Lower lobe of right lung (tissue), 2 donors: ENCODE measurements around the gene TXLNB. TPM values are rescaled to one million over a fixed set of nuclear protein-coding genes. Genes with fewer than 3 reads are reported as not detected.

Experiments
- ATAC-seq, 2 donors: fragments of 200-7000 bp; cut with Tn5 transposase; one replicate each; pipeline ENCODE4 v1.9.1; 2020 to 2022; ENCODE audit warnings: mild to moderate bottlenecking in 2 of 2, moderate library complexity in 2 of 2
- DNase-seq: peaks from one replicate; pipeline ENCODE4 v3.0.0-alpha.2; 2020
- H3K27ac ChIP-seq: fragments of 200-600 bp; one replicate; pipeline ENCODE4 v1.8.0; 2022
- H3K27me3 ChIP-seq: fragments of 200-600 bp; one replicate; pipeline ENCODE4 v1.8.0; 2022; ENCODE audit warnings: low read depth
- H3K36me3 ChIP-seq: fragments of 200-600 bp; one replicate; pipeline ENCODE4 v1.8.0; 2022; ENCODE audit warnings: mild to moderate bottlenecking
- H3K4me1 ChIP-seq: fragments of 200-600 bp; one replicate; pipeline ENCODE4 v1.8.0; 2022
- H3K4me3 ChIP-seq: fragments of 200-600 bp; one replicate; pipeline ENCODE4 v1.8.0; 2022; ENCODE audit warnings: mild to moderate bottlenecking
- H3K9me3 ChIP-seq: fragments of 200-600 bp; one replicate; pipeline ENCODE4 v1.8.0; 2022
- CTCF ChIP-seq: fragments of 200-600 bp; IDR thresholded peaks from one replicate; pipeline ENCODE4 v1.8.0; 2022; ENCODE audit warnings: antibody characterized with exemption, mild to moderate bottlenecking
- intact Hi-C: fragments of 100-400 bp; cut with DNase I; formaldehyde crosslinking; loops from one replicate; pipeline ENCODE4 v1.11.0; 2022
- total RNA-seq: library from RNA; stranded (reverse); fragmentation: NEBNext Ultra II Directional; extraction: Animal tissue kit (Norgen Biotek cat#: 25700); gene quantifications from one replicate; pipeline ENCODE4 v1.2.1, GENCODE V29; 2021
- donor health status: DM: no; HTN: yes; CAD: no; lungs with severe emphysema.

Gene TXLNB
- total RNA-seq, 1 donor from 2014 or later = 1.1 TPM

GRCh38 chr6:139271056-139271455, 20.7 kb downstream of the TXLNB start:
- DNase-seq (no peak), ATAC-seq (no peak)
- intact Hi-C loops = no loop called here
- no peak overlapping the region for H3K4me3 ChIP-seq
- H3K4me1 ChIP-seq = no peaks in the 10 kb centered on the region
- no peaks in the 10 kb centered on the region for H3K27me3 ChIP-seq
- no peak overlapping the region for H3K27ac ChIP-seq
- no peaks in the 10 kb centered on the region for H3K9me3 ChIP-seq
- TF ChIP-seq CTCF = no peak
- H3K36me3 ChIP-seq = no peaks in the 10 kb centered on the region

DNA sequence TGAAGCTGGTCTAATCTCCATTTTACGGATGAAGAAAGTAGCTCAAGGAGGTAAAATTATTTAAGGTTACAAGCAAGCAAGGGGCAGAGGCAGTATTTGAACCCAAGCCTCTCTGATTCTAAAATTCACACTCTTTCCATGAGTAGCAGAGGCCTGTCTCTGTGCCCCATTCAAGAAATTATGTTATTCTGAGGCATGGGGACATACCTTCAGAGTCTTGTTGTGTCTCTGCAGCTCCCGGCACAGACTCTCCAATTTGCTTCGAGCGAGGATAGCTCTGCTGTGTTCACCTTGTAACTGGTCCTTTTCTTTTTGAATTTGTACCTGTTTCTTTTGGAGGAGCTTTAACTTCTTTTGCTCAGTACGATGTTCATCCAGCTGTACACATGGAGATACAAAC, 21.5 kb downstream of the TXLNB start:
- Histone ChIP-seq H3K4me3 (no peak overlapping the region), H3K36me3 (no peaks in the 10 kb centered on the region), H3K4me1 (no peaks in the 10 kb centered on the region), H3K27ac (no peak overlapping the region), H3K27me3 (no peaks in the 10 kb centered on the region), H3K9me3 (no peaks in the 10 kb centered on the region)
- no peak for TF ChIP-seq CTCF
- DNase-seq (no peak), ATAC-seq (no peak)
- intact Hi-C loops = no loop called here

DNA sequence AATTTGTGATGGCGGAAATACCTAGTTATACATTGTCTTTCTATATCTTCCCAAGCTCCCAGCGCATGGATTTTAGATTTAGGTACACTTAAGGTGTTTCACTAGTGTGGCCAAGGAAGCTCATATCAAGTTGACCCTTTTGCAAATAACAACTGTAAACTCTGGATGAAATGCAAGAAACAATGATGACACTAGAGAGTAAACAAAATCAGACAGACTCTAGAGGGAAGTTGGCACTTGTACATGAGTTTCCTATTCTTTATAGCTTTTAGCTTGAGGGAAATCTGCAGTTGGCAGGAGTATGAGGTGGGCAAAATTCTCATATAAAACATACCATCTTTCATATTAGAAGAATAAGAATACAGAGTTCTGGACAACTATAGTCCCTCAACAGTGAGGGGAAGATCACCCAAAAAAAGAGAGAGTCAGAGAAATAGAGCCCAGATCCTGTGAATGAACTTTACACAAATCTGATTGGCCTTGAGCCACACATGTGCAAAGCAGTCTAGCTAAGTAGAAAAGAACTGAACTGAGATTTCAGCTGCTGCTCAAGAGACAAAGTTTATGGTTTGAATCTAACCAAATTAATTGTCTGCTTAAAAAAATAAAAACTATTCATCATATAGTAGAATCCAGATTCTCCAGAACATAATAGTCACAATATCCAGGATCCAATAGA, 26.1 kb downstream of the TXLNB start:
- H3K4me1 ChIP-seq = no peaks in the 10 kb centered on the region
- no peaks in the 10 kb centered on the region for H3K27me3 ChIP-seq
- no peaks in the 10 kb centered on the region for H3K36me3 ChIP-seq
- no peak overlapping the region for H3K4me3 ChIP-seq
- H3K9me3 ChIP-seq = no peaks in the 10 kb centered on the region
- ATAC-seq = no peak
- intact Hi-C loops = no loop called here
- TF ChIP-seq CTCF = no peak
- DNase-seq = no peak
- no peak overlapping the region for H3K27ac ChIP-seq

DNA sequence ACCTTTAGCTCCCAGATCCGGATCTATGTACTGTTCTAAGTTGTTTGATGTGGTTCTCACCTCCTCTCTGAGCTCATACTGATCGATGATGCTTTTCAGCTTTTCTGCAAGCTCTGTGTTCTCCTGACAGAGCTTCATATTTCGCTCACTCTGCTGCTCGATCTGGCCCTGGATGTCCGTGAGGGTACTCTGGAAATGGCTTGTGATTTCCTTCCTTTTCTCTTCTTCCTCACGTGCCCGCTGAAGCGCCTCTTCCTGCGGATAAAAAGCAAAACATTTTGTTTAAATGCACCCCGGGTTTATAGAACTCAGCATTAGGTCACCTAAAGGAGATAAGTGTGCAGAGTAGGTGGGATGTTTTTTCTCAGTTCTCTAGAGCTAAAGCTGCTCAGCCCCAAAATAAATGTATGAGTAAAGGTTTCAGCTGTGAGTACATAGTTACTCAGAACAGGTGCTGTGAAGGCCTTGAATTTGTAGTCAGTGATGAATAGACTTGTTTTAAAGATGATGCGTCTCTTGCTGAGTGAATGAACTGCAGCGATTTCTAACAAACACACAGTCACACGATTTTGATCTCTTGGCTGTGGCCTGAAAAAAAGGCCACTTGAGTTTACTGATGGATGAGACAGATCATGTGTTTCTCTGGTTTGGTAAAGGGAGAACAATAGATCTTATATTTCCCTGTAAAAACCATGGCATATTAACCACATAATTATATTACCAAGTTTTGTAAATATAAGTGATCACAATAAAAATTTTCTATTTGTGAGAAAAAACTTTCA, 29.1 kb downstream of the TXLNB start:
- intact Hi-C loops = no loop called here
- H3K4me3 ChIP-seq = no peak overlapping the region
- DNase-seq (no peak), ATAC-seq (no peak)
- TF ChIP-seq CTCF = no peak
- H3K9me3 ChIP-seq = no peaks in the 10 kb centered on the region
- no peaks in the 10 kb centered on the region for H3K4me1 ChIP-seq
- no peak overlapping the region for H3K27ac ChIP-seq
- H3K36me3 ChIP-seq = no peaks in the 10 kb centered on the region
- H3K27me3 ChIP-seq = no peaks in the 10 kb centered on the region

DNA sequence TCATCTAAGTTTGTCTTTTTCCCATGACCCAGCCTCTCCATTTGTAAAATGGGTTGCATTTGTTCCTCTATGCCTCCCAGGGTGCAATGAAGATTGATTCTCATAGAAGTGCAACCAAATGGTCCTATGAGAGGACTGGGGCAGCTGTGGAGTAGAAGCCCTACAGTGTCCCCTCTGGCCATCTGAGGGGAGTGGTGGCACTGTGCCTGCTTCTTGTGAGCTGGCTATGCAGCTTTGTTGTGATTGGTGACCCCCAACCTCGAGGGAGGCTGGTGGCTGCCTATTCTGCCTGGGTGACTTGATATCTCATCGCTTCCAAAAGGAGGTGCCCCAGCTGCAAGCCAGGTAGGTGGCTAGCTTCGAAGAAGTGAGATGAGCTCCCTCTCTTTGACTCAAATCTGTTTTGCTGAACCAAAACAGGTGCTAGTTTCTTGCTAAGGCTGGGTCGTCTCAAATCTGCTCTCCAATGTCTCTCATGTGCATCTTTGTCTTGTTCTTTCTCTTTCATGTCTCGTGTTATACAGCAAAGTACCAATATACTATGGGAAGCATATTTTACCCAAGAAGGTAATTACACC, 33.9 kb downstream of the TXLNB start:
- Histone ChIP-seq H3K36me3 (no peaks in the 10 kb centered on the region), H3K4me3 (no peak overlapping the region), H3K4me1 (no peaks in the 10 kb centered on the region), H3K9me3 (no peaks in the 10 kb centered on the region), H3K27ac (no peak overlapping the region), H3K27me3 (no peaks in the 10 kb centered on the region)
- intact Hi-C loops = no loop called here
- ATAC-seq (no peak), DNase-seq (no peak)
- TF ChIP-seq CTCF = no peak
